Peyer's patch (tissue), 4 donors: ENCODE results near the gene CTNND1. TPM values are rescaled to one million over a fixed set of nuclear protein-coding genes. Genes with fewer than 3 reads are reported as not detected.
"Not testable (repeated sequence)": the region's sequence is repeated elsewhere in the genome, so short reads cannot be mapped to it uniquely, and the experiment has no call there.

Experiments used
- DNase-seq, 3 donors: peaks; one replicate each; pipeline ENCODE4 v3.0.0-alpha.2; 2017 to 2019
- H3K27ac ChIP-seq, 4 donors: fragments of 200-600 bp; sonication (generic); one replicate each; pipeline ENCODE4 v1.5.1; 2016 to 2019
- H3K27me3 ChIP-seq, 2 donors: fragments of 200-600 bp; sonication (generic); one replicate each; pipeline ENCODE4 v1.5.1; 2019
- H3K36me3 ChIP-seq, 3 donors: fragments of 200-600 bp; sonication (generic); one replicate each; pipeline ENCODE4 v1.5.1; 2016 to 2019
- H3K4me1 ChIP-seq, 4 donors: fragments of 200-600 bp; sonication (generic); one replicate each; pipeline ENCODE4 v1.5.1; 2016 to 2019
- H3K4me3 ChIP-seq, 4 donors: fragments of 200-600 bp; sonication (generic); 1 replicate in 3 of 4; 2 replicates in 1 of 4; pipeline ENCODE4 v1.5.1; 2016 to 2019; ENCODE audit warnings: mild to moderate bottlenecking in 1 of 4
- H3K9me3 ChIP-seq, 4 donors: fragments of 200-600 bp; sonication (generic); one replicate each; pipeline ENCODE4 v1.5.1; 2016 to 2019; ENCODE audit warnings: mild to moderate bottlenecking in 1 of 4
- POLR2A ChIP-seq, 2 donors: fragments of 450-650 bp; IDR thresholded peaks; one replicate each; pipeline ENCODE4 v1.5.1; 2017; ENCODE audit warnings: antibody characterized with exemption in 2 of 2, mild to moderate bottlenecking in 2 of 2, moderate library complexity in 2 of 2
- total RNA-seq, 4 donors: library from RNA; depleted of rRNA; stranded (reverse); fragments of >200 nt; gene quantifications; one replicate each; pipeline ENCODE4 v1.1.0, GENCODE V29; 2016
- TF ChIP-seq, protein P1 (sequence below), 6 experiments: fragments of 450-650 bp in 4 of 6; fragments of 200-600 bp in 2 of 6; sonication (generic) in 1 of 6; IDR thresholded peaks; one replicate each; pipeline ENCODE4 v1.5.1; 2017 to 2019; ENCODE audit warnings: antibody characterized with exemption in 6 of 6, mild to moderate bottlenecking in 3 of 6, moderate library complexity in 1 of 6

CTNND1 gene
- total RNA-seq, 4 donors from 2014 or later: 205 to 366 (median 346) TPM

DNA sequence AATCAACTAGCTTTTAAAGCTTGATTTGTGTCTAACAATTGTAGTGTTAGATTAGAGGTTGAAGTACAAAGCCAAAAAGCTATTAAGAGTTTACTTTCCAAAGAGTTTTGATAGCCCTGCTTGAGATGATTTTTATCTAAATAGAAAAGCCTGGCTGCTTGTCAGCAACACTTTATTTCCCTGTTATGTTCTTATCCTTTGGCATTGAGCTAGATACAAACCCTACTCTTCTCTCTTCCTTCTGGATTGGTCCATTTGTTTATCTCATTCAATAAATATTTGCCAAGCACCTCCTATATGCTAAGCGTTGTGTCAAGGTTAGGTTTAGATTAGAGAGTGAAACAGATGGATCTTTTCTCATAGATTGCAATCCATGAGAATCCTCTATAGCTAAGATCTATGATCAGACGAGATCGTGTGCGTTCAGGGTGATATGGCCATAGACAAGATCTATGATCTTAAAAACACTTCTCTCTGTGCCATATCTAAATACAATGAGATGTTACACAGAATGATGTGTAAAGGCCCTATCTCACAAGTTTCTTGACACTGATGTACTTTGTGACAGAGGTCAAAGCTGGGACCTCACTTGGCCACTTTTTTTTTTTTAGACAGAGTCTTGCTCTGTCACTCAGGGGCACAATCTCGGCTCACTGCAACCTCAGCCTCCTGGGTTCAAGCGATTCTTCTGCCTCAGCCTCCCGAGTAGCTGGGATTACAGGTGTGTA lies 57.8 kb downstream of the CTNND1 start:
- H3K36me3 ChIP-seq: peaks cover 0 to 33% (median 0%) of the 10 kb centered on the region in 3 donors
- no peak overlapping the region for H3K4me3 ChIP-seq
- peaks cover 0 to 21% (median 0%) of the 10 kb centered on the region in 4 donors for H3K4me1 ChIP-seq
- TF ChIP-seq, protein P1, sequence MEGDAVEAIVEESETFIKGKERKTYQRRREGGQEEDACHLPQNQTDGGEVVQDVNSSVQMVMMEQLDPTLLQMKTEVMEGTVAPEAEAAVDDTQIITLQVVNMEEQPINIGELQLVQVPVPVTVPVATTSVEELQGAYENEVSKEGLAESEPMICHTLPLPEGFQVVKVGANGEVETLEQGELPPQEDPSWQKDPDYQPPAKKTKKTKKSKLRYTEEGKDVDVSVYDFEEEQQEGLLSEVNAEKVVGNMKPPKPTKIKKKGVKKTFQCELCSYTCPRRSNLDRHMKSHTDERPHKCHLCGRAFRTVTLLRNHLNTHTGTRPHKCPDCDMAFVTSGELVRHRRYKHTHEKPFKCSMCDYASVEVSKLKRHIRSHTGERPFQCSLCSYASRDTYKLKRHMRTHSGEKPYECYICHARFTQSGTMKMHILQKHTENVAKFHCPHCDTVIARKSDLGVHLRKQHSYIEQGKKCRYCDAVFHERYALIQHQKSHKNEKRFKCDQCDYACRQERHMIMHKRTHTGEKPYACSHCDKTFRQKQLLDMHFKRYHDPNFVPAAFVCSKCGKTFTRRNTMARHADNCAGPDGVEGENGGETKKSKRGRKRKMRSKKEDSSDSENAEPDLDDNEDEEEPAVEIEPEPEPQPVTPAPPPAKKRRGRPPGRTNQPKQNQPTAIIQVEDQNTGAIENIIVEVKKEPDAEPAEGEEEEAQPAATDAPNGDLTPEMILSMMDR (IDR thresholded peaks at IDR 0.05): no peak
- TF ChIP-seq POLR2A (IDR thresholded peaks at IDR 0.05): no peak
- no peak for DNase-seq
- no peaks in the 10 kb centered on the region for H3K9me3 ChIP-seq
- no peaks in the 10 kb centered on the region for H3K27me3 ChIP-seq
- H3K27ac ChIP-seq: peak overlapping the region in 2 of 4 donors; percentile 32 to 55

DNA sequence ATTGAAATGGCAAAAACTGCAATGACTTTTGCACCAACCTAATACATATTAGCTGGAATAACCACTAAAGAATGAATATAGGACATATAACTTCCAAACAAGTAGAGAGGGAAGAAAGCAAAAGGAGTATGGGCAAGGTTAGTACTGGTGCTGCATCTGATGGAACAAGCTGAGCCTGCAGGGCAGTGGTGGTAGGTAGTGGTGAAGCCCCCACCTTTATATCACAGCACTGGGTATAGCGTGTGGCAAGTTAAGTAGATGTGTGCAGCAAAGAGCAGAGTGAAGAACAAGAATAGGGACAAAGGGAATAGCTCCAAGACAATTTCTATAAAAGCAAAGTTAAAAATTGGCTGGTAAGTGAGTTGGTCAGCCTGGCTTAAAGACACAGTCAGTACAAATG lies 62.3 kb downstream of the CTNND1 start:
- peaks cover 0 to 10% (median 0%) of the 10 kb centered on the region in 4 donors for H3K4me1 ChIP-seq
- no peak for TF ChIP-seq POLR2A (IDR thresholded peaks at IDR 0.05)
- TF ChIP-seq, protein P1 (IDR thresholded peaks at IDR 0.05): no peak
- no peak overlapping the region for H3K4me3 ChIP-seq
- no peaks in the 10 kb centered on the region for H3K27me3 ChIP-seq
- no peak for DNase-seq
- no peaks in the 10 kb centered on the region for H3K9me3 ChIP-seq
- H3K36me3 ChIP-seq: no peaks in the 10 kb centered on the region
- H3K27ac ChIP-seq: no peak overlapping the region

DNA sequence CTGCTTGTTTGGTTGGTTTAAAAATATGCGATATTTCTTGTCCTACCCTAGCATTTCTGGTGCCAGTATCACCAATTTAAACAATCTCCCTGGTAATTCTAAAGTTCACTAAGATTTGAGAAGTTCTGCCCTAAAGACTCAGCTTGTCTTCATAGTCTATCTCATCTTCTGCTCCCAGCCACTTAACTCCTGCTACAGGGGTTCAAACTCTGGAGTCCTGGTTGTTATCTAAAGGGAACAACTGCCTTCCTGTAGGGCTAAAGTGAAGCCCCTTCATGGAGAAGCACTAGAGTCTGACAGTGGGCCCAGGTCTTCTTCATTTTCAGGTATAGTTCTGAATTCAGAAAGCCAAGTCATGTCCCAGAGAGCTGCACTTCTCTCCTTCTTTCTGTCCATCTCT lies 73.2 kb downstream of the CTNND1 start:
- H3K27me3 ChIP-seq: no peaks in the 10 kb centered on the region
- no peak for DNase-seq
- TF ChIP-seq POLR2A (IDR thresholded peaks at IDR 0.05): no peak
- TF ChIP-seq, protein P1 (IDR thresholded peaks at IDR 0.05): no peak
- no peak overlapping the region for H3K27ac ChIP-seq
- H3K4me3 ChIP-seq: no peak overlapping the region
- no peaks in the 10 kb centered on the region for H3K4me1 ChIP-seq
- H3K9me3 ChIP-seq: no peaks in the 10 kb centered on the region
- H3K36me3 ChIP-seq: no peaks in the 10 kb centered on the region

DNA sequence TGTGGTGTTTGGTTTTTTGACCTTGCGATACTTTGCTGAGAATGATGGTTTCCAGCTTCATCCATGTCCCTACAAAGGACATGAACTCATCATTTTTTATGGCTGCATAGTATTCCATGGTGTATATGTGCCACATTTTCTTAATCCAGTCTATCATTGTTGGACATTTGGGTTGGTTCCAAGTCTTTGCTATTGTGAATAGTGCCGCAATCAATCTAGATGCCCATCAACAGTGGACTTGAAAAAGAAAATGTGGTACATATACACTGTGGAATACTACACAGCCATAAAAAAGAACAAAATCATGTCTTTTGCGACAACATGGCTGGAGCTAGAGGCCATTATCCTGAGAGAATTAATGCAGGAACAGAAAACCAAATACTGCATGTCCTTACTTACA lies 77.0 kb downstream of the CTNND1 start:
- not testable (repeated sequence) for H3K4me3 ChIP-seq, H3K36me3 ChIP-seq, H3K4me1 ChIP-seq, H3K27me3 ChIP-seq, H3K9me3 ChIP-seq, DNase-seq, H3K27ac ChIP-seq

DNA sequence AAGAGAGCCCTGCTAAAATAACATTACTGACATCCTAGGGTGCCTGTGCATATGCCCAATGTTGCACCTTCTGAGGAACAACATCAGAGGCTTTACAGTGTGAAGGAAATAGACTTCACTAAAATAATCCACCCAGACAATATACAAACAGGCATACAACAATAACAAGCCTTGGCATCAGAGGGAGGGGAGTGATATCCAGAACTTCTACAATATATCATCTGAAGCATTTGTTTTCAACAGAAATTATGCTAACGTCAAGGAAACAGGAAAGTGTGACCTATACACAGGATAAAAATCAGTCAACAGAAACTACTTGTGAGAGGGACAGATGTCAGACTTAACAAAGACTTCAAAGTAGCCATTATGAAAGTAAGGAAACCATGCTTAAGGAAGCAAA lies 81.3 kb downstream of the CTNND1 start:
- Histone ChIP-seq H3K4me3 (no peak overlapping the region), H3K36me3 (no peaks in the 10 kb centered on the region), H3K9me3 (no peaks in the 10 kb centered on the region), H3K27ac (no peak overlapping the region), H3K27me3 (no peaks in the 10 kb centered on the region), H3K4me1 (no peaks in the 10 kb centered on the region)
- DNase-seq: no peak
- TF ChIP-seq, protein P1 (IDR thresholded peaks at IDR 0.05): no peak
- TF ChIP-seq POLR2A (IDR thresholded peaks at IDR 0.05): no peak

DNA sequence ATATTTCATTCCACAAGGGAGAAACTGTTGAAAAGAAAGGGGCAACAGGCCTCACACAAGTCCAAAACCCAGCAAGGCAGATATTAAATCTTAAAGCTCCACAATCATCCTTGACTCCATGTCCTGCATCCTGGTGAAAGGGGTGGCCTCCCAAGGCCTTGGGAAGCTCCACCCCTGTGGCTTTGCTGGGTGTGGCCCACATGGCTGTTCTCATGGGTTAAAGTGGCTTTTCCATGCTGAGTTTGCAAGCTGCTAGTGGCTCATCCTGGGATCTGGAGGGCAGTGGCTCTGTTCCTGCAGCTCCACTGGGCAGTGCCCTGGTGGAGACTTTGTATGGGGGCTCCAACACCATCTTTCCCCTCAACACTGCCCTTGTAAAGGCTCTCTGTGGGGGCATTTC lies 106.4 kb downstream of the CTNND1 start:
- TF ChIP-seq, protein P1 (IDR thresholded peaks at IDR 0.05): no peak
- H3K27me3 ChIP-seq: no peaks in the 10 kb centered on the region
- H3K4me1 ChIP-seq: no peaks in the 10 kb centered on the region
- H3K9me3 ChIP-seq: no peaks in the 10 kb centered on the region
- no peak overlapping the region for H3K4me3 ChIP-seq
- H3K36me3 ChIP-seq: no peaks in the 10 kb centered on the region
- no peak for DNase-seq
- H3K27ac ChIP-seq: no peak overlapping the region
